K562 (cell line): ENCODE data around the gene ZSWIM3. TPM values are rescaled to one million over a fixed set of nuclear protein-coding genes. Genes with fewer than 3 reads are reported as not detected.

Source experiments
- ATF3 ChIP-seq, 2 experiments: fragments of 450-650 bp in 1 of 2; sonication (generic) in 1 of 2; formaldehyde crosslinking in 1 of 2; IDR thresholded peaks in 1 of 2; conservative IDR thresholded peaks in 1 of 2; 2 replicates each; pipeline versions ENCODE4 v1.6.1 to v1.8.1; 2016 to 2023; ENCODE audit warnings: mild to moderate bottlenecking in 2 of 2, moderate library complexity in 2 of 2, inconsistent platforms in 1 of 2, missing genetic modification reagents in 1 of 2
- BCL6 ChIP-seq: fragments of 250-450 bp; sonication (Bioruptor Pico); IDR thresholded peaks from 2 replicates; pipeline ENCODE4 v1.4.0; 2020
- ESRRB ChIP-seq: fragments of 250-450 bp; sonication (Bioruptor Pico); IDR thresholded peaks from 2 replicates; pipeline ENCODE4 v1.5.0; 2020; ENCODE audit warnings: mild to moderate bottlenecking, moderate library complexity, borderline replicate concordance
- FIP1L1 ChIP-seq: fragments of 200-400 bp; formaldehyde crosslinking; IDR thresholded peaks from 2 replicates; pipeline ENCODE4 v1.6.1; 2018; ENCODE audit warnings: mild to moderate bottlenecking, low read depth, low read length; ENCODE audit not compliant: poor library complexity, severe bottlenecking
- GATA2 ChIP-seq: sonication (generic); formaldehyde crosslinking; IDR thresholded peaks from 2 replicates; pipeline ENCODE4 v1.4.0; 2020; ENCODE audit warnings: mild to moderate bottlenecking, missing genetic modification reagents
- MECOM ChIP-seq: fragments of 250-450 bp; sonication (Bioruptor Pico); IDR thresholded peaks from 2 replicates; pipeline ENCODE4 v1.8.0; 2022; ENCODE audit warnings: inconsistent platforms
- SIRT6 ChIP-seq: IDR thresholded peaks from one replicate; pipeline ENCODE4 v1.6.1; 2012; ENCODE audit warnings: low read depth, mild to moderate bottlenecking, control low read depth, inconsistent platforms, low read length, moderate library complexity
- SMARCA4 ChIP-seq: fragments of 450-650 bp; IDR thresholded peaks from 2 replicates; pipeline ENCODE4 v1.6.1; 2016
- SMARCE1 ChIP-seq: fragments of 450-650 bp; IDR thresholded peaks from 2 replicates; pipeline ENCODE4 v1.7.1; 2016; ENCODE audit warnings: mild to moderate bottlenecking
- THRA ChIP-seq: fragments of 450-650 bp; IDR thresholded peaks from 2 replicates; pipeline ENCODE4 v1.6.1; 2017; ENCODE audit warnings: mild to moderate bottlenecking, moderate library complexity
- XRCC4 ChIP-seq: IDR thresholded peaks from one replicate; pipeline ENCODE4 v1.6.1; 2011; ENCODE audit not compliant: insufficient read depth, insufficient read length; ENCODE audit errors: extremely low read depth
- ZBTB34 ChIP-seq: fragments of 250-450 bp; sonication (Bioruptor Pico); IDR thresholded peaks from 2 replicates; pipeline ENCODE4 v1.8.0; 2021; ENCODE audit warnings: mild to moderate bottlenecking, moderate library complexity
- ZBTB5 ChIP-seq: fragments of 450-650 bp; IDR thresholded peaks from 2 replicates; pipeline ENCODE4 v1.6.1; 2017; ENCODE audit warnings: antibody characterized with exemption
- ZFP30 ChIP-seq: fragments of 250-450 bp; sonication (Bioruptor Pico); IDR thresholded peaks from 2 replicates; pipeline ENCODE4 v1.8.0; 2022; ENCODE audit warnings: moderate library complexity, mild to moderate bottlenecking, inconsistent platforms, borderline replicate concordance
- ZFX ChIP-seq: sonication (generic); formaldehyde crosslinking; IDR thresholded peaks from 2 replicates; pipeline ENCODE4 v1.8.0; 2022; ENCODE audit warnings: mild to moderate bottlenecking, missing genetic modification reagents, moderate library complexity
- ZMIZ1 ChIP-seq, 2 experiments: fragments of 150-350 bp in 1 of 2; IDR thresholded peaks; 2 replicates each; pipeline ENCODE4 v1.6.1; 2012 to 2016; ENCODE audit warnings: low read depth in 2 of 2, low read length in 2 of 2, mild to moderate bottlenecking in 1 of 2, moderate library complexity in 1 of 2
- ZNF324 ChIP-seq: fragments of 250-450 bp; sonication (Bioruptor Pico); IDR thresholded peaks from 2 replicates; pipeline ENCODE4 v1.4.0; 2020; ENCODE audit warnings: mild to moderate bottlenecking
- ZNF764 ChIP-seq: fragments of 250-450 bp; sonication (Bioruptor Pico); IDR thresholded peaks from 2 replicates; pipeline ENCODE4 v1.4.0; 2020; ENCODE audit warnings: low read depth, mild to moderate bottlenecking, moderate library complexity
- polyA plus RNA-seq, 8 experiments: library from polyadenylated mRNA; depleted of rRNA in 4 of 8; stranded (reverse) in 5 of 8; unstranded in 3 of 8; fragments of >200 nt; fragmentation: Nextera tagmentation in 2 of 8; fragmentation: Illumina TruSeq in 1 of 8; extraction: Ambion mirVana in 2 of 8; extraction: Trizol in 1 of 8; gene quantifications; 2 replicates each; pipeline versions ENCODE4 v1.2.1 to v1.2.3, GENCODE V29; 2011 to 2014; ENCODE audit warnings: inconsistent platforms in 1 of 8, missing spikeins in 1 of 8
- total RNA-seq, 7 experiments: library from RNA; depleted of rRNA in 6 of 7; stranded (reverse); fragments of >200 nt in 6 of 7; fragmentation: Illumina TruSeq in 2 of 7; extraction: Trizol in 2 of 7; gene quantifications; 2 replicates each; pipeline versions ENCODE4 v1.2.1 to v1.2.3, GENCODE V29; 2011 to 2021; ENCODE audit warnings: low replicate concordance in 1 of 7

The ZSWIM3 gene
- total and polyA plus RNA-seq, 9 of the 15 experiments (the other 6 are each of a cell fraction or from before 2014, with no cell fraction given) = 1.7 to 4.3 (median 2.9) TPM

GRCh38 chr20:45833030-45833882, 24.2 kb upstream of the ZSWIM3 start, which contains the start of gene SNX21 (continued):
- no peak for TF ChIP-seq BCL6 (CRISPR knock-in tag)
- no peak for TF ChIP-seq ZMIZ1 (IDR thresholded peaks at IDR 0.05; ENCODE audit: low read depth in 2 of 2, low read length in 2 of 2)
- TF ChIP-seq SIRT6 = no peak
- no peak for TF ChIP-seq ZFP30
- no peak for TF ChIP-seq SMARCE1
- no peak for TF ChIP-seq GATA2 (CRISPR knock-in tag)
- TF ChIP-seq ESRRB (CRISPR knock-in tag) = no peak
- no peak for TF ChIP-seq XRCC4
- TF ChIP-seq ZFX (CRISPR knock-in tag) = peak; percentile 19; the same call in 1 of the 2 replicates
- TF ChIP-seq ZNF324 (CRISPR knock-in tag) = no peak
- no peak for TF ChIP-seq MECOM (CRISPR knock-in tag)
- no peak for TF ChIP-seq ZNF764 (CRISPR knock-in tag)
- no peak for TF ChIP-seq ZBTB34 (CRISPR knock-in tag)
- TF ChIP-seq SMARCA4 = no peak
- no peak for TF ChIP-seq FIP1L1
- no peak for TF ChIP-seq THRA
- TF ChIP-seq ZBTB5 = no peak
- peak; percentile 73 for TF ChIP-seq ATF3 (IDR thresholded peaks at IDR 0.05)
- TF ChIP-seq ATF3 (CRISPR knock-in tag; conservative IDR thresholded peaks at IDR 0.05) = no peak
